GM21447 (cell line): ENCODE measurements around the gene TCP11X1.
"Not testable (repeated sequence)": the region's sequence is repeated elsewhere in the genome, so short reads cannot be mapped to it uniquely, and the experiment has no call there.

ENCODE experiments used
- ATAC-seq: cut with Tn5 transposase; IDR thresholded peaks from one replicate; pipeline ENCODE4 v1.9.1; 2021; ENCODE audit not compliant: unreplicated experiment

The TCP11X1 gene

DNA sequence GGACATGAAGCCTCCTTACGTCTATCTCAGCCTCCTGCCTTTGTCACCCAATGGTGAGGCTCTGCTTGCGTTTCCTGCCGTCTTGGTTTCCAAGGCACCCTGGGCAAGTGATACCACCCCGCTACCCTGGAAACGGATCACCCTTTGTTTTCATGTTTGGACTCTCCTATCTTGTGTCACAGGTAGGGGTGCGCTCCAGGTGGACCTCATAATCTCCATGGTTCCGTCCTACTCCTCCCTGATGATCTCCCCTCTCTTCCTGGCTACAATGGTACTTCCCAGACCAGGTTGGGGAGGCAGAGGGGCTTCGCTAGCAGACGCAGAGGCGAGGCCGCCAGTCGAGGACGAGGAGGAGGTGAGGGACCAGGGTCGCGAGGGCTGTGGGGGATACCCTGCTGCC, at the start of gene TCP11X1:
Gene TCP11X1, plus strand, starts transcription at position 316 of the 400 bp plus-strand sequence.
- ATAC-seq = not testable (repeated sequence)

DNA sequence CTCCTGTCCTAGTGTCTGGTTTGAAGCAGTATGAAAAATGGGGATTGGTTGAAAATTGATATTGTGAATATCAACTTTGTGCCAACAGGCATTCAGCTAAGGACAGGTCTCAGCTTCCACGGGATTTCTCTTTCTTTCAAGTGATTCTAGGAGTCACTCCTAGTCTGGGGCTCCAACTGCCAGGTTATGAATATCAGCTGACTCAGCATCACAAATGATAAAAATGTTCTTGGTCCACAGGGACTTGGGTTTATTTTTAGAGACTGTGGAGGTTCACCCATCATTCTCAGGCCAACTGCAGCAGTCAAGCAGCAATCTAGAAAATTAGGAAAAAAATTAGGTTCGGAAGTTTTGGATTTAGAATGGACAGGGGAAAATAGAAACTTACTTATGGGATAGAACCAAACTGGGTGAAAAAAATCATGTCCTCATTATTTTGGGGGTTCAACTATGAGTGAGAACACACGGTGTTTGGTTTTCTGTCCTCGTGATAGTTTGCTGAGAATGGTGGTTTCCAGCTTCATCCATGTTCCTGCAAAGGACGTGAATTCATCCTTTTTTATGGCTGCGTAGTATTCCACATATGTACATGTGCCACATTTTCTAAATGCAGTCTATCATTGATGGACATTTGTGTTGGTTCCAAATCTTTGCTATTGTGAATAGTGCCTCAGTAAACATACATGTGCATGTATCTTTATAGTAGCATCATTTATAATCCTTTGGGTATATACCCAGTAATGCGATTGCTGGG, 29.0 kb upstream of the TCP11X1 start:
- ATAC-seq = no peak

DNA sequence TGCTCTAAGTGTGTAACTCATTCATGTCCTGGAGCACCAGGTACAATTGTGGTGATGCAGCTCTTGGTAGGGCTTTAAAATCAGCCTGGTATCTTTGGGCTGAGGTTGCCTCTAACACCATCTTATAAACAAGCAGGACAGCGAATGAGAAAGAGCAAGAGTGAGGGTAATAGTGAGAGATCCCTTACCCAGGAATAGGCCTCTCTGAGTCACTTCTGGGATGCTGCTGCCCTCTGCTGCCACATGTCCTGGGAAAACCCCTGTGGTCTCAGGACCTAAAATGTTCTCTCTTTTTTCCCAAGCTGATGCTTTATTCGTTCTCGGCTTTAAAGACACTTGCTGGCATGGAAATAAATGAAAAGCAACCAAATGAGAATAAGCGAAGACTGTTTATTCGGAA, 7.2 kb upstream of the TCP11X1 start:
- ATAC-seq = not testable (repeated sequence)

DNA sequence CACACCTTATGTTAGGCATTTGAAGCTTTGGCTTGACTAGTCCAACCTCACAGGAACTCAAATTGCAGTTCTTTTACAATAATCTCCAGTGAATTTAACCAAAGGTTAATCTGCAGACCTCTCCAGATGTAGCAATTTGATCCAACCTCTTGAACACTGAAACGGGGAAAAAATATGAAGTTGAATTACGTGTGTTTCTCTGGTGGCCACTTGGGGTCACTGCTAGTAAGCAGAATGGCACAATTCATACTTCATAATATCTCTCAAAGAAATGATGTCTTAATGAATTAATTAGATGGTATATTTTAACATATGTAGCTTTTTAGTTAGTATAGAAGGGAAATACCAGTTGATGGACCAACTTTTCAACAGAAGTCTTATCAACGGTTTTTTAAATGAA, 1.4 kb downstream of the TCP11X1 start:
- not testable (repeated sequence) for ATAC-seq

DNA sequence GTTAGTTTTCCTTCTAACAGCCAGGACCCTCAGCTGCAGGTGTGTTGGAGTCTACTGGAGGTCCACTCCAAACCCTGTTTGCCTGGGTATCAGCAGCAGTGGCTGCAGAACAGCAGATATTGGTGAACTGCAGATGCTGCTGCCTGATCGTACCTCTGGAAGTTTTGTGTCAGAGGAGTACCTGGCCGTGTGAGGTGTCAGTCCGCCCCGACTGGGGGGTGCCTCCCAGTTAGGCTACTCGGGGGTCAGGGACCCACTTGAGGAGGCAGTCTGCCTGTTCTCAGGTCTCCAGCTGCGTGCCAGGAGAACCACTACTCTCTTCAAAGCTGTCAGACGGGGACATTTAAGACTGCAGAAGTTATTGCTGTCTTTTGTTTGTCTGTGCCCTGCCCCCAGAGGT, 20.6 kb downstream of the TCP11X1 start:
- ATAC-seq = not testable (repeated sequence)

DNA sequence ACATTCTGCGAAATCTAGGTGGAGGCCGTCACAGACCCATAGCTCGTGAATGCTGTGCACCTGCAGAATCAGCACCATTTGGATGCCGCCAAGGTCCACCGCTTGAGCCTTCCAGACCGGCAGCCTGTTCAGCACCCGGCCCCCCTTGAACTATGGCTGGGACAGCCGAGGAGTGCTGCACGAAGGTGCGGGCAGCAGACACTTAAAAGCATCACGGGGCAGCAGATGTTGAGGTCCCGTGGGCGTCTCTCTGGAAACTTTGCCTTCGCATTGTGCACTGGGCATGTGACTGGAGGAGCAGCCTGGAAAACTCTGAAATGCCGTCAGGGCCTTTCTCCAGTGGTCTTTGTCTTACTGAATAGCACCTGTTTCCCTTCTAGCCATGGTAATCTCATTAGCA, 25.2 kb downstream of the TCP11X1 start:
- ATAC-seq = not testable (repeated sequence)

DNA sequence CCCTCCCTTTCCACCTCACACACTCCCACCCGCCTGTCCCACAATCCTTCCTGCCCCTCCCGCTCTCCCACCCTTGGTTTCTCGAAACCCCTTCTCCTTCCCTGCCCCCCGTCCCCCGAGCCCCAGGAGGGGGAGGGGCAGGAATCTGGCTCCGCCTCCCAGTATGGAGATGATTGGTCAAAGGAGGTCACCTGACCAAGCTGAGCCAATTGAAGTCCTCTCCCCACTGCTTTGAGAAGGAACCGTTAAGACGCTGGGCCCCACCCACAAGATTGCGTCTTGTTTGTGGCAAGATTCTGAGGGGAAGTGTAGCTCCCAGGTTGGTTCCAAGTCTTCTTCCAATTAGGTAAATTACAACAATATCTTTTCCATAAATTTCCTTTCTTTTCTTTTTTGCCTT, 31.8 kb downstream of the TCP11X1 start, which contains the start of gene NXF2:
Gene NXF2, plus strand, starts transcription at position 275 of the 400 bp plus-strand sequence. CDS start 59,912 bp downstream, outside the sequence.
- ATAC-seq = not testable (repeated sequence)

DNA sequence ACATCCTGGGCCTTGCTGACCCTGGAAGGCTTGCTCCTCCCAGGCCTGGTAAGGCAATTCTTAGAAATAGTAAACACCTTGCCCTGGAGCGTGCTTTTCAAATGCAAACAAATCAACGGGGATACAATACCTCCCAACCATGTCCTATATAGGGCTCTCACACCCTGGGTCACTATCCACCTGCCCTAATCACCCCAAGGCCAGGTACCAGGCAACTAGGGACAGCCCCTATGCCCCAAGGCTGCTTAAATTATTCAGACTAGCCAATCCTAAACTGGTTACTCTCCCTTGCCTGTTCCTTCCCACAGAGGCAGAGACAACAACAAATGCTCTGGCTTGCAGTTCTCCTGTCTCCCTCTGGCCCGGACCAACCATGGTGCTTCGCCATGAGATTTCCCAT, 57.1 kb downstream of the TCP11X1 start:
- ATAC-seq = not testable (repeated sequence)
